GM19240 (cell line): Measurements from ENCODE around the gene CYB5B.

Experiments
- DNase-seq: peaks from one replicate; pipeline ENCODE4 v3.0.0; 2011; ENCODE audit warnings: low spot score; ENCODE audit not compliant: insufficient read length

CYB5B gene

GRCh38 chr16:69485816-69486215, 61.4 kb downstream of the CYB5B start:
- DNase-seq, result no peak

DNA sequence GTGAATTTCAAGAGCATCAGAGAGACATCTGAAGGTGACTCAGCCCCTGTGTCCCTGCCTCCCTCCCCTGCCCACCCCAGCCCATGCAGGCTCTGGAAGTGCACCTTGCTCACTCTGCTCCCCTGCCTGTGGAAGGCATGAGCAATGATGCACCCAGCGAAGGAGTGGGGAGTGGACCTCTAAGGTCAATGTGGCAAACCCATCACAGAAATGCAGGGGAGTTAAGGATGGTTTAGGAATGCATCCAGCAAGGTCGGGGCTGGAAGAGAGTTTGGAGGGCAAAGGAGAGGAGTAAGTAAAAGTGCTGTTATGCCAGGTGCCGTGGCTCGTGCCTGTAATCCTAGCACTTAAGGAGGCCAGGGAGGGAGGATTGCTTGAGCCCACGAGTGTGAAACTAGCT, 61.9 kb downstream of the CYB5B start:
- DNase-seq, result no peak

GRCh38 chr16:69486724-69487123, 62.3 kb downstream of the CYB5B start:
- no peak for DNase-seq

GRCh38 chr16:69490707-69491324, 66.4 kb downstream of the CYB5B start:
- no peak for DNase-seq

GRCh38 chr16:69494991-69495392, 70.6 kb downstream of the CYB5B start:
- DNase-seq, result no peak

DNA sequence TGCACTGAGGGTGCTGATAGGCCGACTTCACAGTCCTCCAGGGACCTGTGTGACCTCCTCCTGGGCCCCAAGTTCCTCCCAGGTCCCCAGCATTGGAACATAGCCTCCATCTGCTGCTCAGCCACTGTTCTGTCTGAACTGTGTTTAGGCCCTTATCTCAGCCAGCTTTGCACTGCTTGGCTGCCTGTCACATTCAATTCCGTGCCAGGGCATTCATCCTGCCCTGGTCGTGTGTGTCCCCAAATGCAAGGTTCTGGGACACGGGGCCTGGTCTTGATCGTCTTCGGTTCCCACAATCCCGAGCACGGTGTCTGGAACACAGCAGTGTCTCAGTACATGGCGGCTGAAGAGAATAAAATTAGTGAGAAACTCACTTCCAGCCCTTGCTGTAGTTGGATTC, 71.4 kb downstream of the CYB5B start:
- no peak for DNase-seq

DNA sequence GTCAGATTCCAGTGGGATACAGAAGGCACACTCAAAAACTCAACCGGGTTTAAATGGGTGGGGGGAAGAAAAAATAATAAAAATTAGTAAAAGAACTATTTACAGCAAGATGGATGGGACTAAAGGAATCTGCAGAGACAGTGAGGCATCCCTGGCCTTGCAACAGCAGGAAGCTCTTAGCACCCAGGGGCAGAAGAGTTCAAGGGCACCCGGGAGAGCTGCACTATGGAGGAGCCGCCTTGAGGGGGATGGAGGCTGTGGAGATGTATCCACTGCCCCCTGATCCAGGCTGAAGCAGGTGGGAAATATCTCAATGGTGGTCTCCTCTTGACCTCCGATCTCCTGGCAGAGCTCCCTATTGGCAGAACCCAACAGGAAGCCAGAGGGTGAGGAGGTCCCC, 72.0 kb downstream of the CYB5B start:
- no peak for DNase-seq

DNA sequence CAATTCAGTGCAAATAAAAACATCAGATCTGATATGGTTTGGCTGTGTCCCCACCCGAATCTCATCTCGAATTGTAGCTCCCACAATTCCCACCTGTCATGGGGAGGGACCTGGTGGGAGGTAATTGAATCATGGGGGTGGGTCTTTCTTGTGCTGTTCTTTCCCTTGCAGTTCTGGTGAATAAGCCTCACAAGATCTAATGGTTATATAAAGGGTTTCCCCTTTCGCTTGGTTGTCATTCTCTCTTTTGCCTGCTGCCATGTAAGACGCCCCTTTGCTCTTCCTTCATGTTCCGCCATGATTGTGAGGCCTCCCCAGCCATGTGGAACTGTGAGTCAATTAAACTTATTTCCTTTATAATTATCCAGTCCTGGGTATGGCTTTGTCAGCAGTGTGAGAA, 72.5 kb downstream of the CYB5B start:
- no peak for DNase-seq

GRCh38 chr16:69497876-69498596, 73.6 kb downstream of the CYB5B start:
- no peak for DNase-seq

GRCh38 chr16:69498926-69499325, 74.5 kb downstream of the CYB5B start:
- no peak for DNase-seq

DNA sequence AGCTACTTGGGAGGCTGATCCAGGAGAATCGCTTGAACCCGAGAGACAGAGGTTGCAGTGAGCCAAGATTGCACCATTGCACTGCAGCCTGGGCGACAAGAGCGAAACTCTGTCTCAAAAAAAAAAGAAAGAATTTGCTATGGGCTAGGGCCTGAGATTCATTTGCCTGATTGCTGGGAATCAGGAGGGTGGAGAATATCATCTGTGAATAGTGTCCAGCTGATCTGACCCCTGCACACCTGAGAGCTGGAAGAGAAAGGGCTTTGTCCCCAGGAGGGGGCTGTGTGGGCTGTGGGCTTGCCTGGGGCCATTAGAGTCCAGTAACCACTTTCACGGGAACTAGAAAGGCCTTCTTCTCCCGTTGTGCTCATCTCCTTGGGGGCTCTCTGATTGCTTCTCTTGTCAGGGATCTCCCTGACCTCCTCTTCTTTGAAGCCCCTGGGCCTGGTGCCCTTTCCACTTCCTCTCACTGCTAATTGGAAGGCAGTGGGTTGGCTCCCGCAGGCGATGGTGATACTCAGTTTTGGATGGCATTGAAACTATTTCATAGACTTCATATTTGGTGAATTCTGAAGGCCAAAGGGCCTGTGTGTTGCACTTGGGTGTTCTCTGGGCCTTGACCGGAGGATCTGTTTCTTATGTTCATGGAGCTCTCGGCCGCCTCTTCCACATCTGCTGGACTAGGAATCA, 75.3 kb downstream of the CYB5B start:
- DNase-seq, result no peak

DNA sequence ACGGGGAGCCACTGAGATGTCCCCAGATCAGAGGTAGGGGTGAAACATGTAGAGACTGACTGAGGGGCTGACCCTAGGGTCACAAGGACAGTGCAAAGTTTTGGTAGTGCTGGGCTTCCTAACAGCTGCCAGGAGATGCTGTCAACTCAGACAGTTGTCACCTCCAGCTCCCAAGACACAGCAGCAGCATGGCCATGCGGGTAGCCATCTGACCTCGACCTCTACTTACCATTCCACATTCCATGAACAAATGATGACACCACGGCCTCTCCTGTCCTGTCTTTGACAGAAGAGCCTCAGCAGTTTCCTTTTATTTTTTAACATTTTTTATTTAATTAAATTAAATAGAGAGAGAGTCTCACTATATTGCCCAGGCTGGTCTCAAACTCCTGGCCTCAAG, 76.1 kb downstream of the CYB5B start:
- DNase-seq, result no peak

GRCh38 chr16:69501956-69502745, 77.7 kb downstream of the CYB5B start:
- DNase-seq, result no peak

- DNase-seq, result no peak
These were observed 78.8 kb downstream of the CYB5B start for GRCh38 chr16:69503244-69503643.

- no peak for DNase-seq
These were observed 83.8 kb downstream of the CYB5B start for GRCh38 chr16:69508033-69508755.

DNA sequence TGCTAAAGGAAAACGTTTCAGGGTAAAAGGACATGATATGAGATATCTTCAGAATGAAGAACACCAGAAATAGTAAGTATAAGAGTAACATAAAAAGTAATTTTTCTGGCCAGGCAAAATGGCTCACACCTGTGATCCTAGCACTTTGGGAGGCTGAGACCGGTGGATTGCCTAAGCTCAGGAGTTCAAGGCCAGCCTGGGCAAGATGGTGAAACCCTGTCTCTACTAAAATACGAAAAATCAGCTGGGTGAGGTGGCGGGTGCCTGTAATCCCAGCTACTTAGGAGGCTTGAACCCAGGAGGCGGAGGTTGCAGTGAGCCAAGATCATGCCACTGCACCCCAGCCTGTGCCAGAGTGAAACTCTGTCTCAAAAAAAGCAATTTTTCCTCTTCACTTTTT, 84.7 kb downstream of the CYB5B start:
- no peak for DNase-seq

- no peak for DNase-seq
These were observed 87.2 kb downstream of the CYB5B start for GRCh38 chr16:69511651-69512050.

GRCh38 chr16:69513180-69513966, 89.0 kb downstream of the CYB5B start:
- no peak for DNase-seq

DNA sequence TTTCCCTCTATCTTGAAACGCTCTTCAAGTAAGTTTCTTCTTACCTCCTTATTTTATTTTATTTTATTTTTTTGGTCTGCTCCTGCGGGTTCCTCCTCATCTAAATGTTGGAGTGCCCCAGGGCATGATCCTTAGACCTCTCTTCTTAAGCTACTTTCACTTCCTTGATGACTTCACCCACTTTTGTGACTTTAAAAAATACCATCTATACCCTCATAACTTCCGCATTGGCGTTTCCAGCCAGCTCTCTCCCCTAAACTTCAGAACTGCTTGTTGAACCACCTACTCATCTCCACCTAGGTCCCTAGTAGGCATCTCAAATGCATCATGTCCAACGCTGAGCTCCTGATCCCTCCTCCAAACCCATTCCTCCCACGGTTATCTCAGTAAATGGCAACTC, 89.9 kb downstream of the CYB5B start:
- no peak for DNase-seq
